Neuronal stem cell (in vitro differentiated cells): ENCODE data around the gene TMCC3.

Source experiments
- DNase-seq: peaks from one replicate; pipeline ENCODE4 v3.0.0-alpha.2; 2013; ENCODE audit warnings: low spot score
- H2AFZ ChIP-seq: one replicate; pipeline ENCODE4 v1.6.1; 2013; ENCODE audit warnings: mild to moderate bottlenecking, low read length, inconsistent platforms
- H2AK5ac ChIP-seq: 2 replicates; pipeline ENCODE4 v1.6.1; 2013; ENCODE audit warnings: low read depth, mild to moderate bottlenecking, inconsistent platforms, low read length, moderate library complexity, mixed read lengths
- H2BK120ac ChIP-seq: 2 replicates; pipeline ENCODE4 v1.6.1; 2013; ENCODE audit warnings: low read depth, mild to moderate bottlenecking, inconsistent platforms, low read length, moderate library complexity, mixed read lengths
- H2BK12ac ChIP-seq: one replicate; pipeline ENCODE4 v1.6.1; 2013; ENCODE audit warnings: low read length, inconsistent platforms
- H2BK15ac ChIP-seq: 2 replicates; pipeline ENCODE4 v1.6.1; 2013; ENCODE audit warnings: mild to moderate bottlenecking, low read length, inconsistent platforms, mixed read lengths
- H2BK5ac ChIP-seq: one replicate; pipeline ENCODE4 v1.6.1; 2013; ENCODE audit warnings: inconsistent platforms, mild to moderate bottlenecking, low read length, moderate library complexity
- H3K14ac ChIP-seq: one replicate; pipeline ENCODE4 v1.6.1; 2013; ENCODE audit warnings: low read length, inconsistent platforms
- H3K18ac ChIP-seq: 2 replicates; pipeline ENCODE4 v1.6.1; 2013; ENCODE audit warnings: low read length, inconsistent platforms
- H3K23ac ChIP-seq: 2 replicates; pipeline ENCODE4 v1.6.1; 2013; ENCODE audit warnings: low read depth, mild to moderate bottlenecking, mixed read lengths, low read length, inconsistent platforms; ENCODE audit not compliant: poor library complexity
- H3K27ac ChIP-seq: replicated peaks from 3 replicates; pipeline ENCODE4 v1.5.1; 2013; ENCODE audit warnings: low read length, inconsistent platforms
- H3K27me3 ChIP-seq, 3 experiments: 2 replicates each; pipeline ENCODE4 v1.6.1; 2013; ENCODE audit warnings: low read length in 3 of 3, mild to moderate bottlenecking in 2 of 3, inconsistent platforms in 1 of 3, low read depth in 1 of 3, mixed read lengths in 1 of 3, moderate library complexity in 1 of 3; ENCODE audit not compliant: control insufficient read depth in 3 of 3, insufficient read depth in 3 of 3
- H3K36me3 ChIP-seq, 2 donors: replicated peaks in 1 of 2; 2 replicates each; pipeline ENCODE4 v1.6.1; 2013; ENCODE audit warnings: low read length in 2 of 2; ENCODE audit not compliant: control insufficient read depth in 2 of 2, insufficient read depth in 2 of 2
- H3K4ac ChIP-seq: 2 replicates; pipeline ENCODE4 v1.6.1; 2013; ENCODE audit warnings: inconsistent platforms, mild to moderate bottlenecking, low read length, moderate library complexity
- H3K4me1 ChIP-seq, 2 donors: 1 replicate in 1 of 2; 2 replicates in 1 of 2; pipeline ENCODE4 v1.6.1; 2013; ENCODE audit warnings: low read length in 2 of 2, low read depth in 1 of 2; ENCODE audit not compliant: control insufficient read depth in 2 of 2, insufficient read depth in 1 of 2
- H3K4me2 ChIP-seq: one replicate; pipeline ENCODE4 v1.6.1; 2013; ENCODE audit warnings: mild to moderate bottlenecking, low read length, inconsistent platforms; ENCODE audit not compliant: insufficient read depth, poor library complexity, severe bottlenecking
- H3K4me3 ChIP-seq, 2 donors: 2 replicates each; pipeline ENCODE4 v1.5.1; 2013; ENCODE audit warnings: low read length in 2 of 2, mild to moderate bottlenecking in 2 of 2, inconsistent platforms in 1 of 2, moderate library complexity in 1 of 2
- H3K79me1 ChIP-seq: one replicate; pipeline ENCODE4 v1.6.1; 2013; ENCODE audit warnings: low read depth, mild to moderate bottlenecking, inconsistent platforms, low read length, moderate library complexity
- H3K9ac ChIP-seq: one replicate; pipeline ENCODE4 v1.6.1; 2013; ENCODE audit warnings: mild to moderate bottlenecking, low read depth, low read length, inconsistent platforms; ENCODE audit not compliant: poor library complexity
- H3K9me3 ChIP-seq, 2 donors: replicated peaks in 1 of 2; 2 replicates each; pipeline versions ENCODE3 to v1.6.1; 2013; ENCODE audit warnings: low read length in 2 of 2, mild to moderate bottlenecking in 2 of 2, inconsistent platforms in 1 of 2, low read depth in 1 of 2, mixed read lengths in 1 of 2, moderate library complexity in 1 of 2; ENCODE audit not compliant: control insufficient read depth in 2 of 2, insufficient read depth in 1 of 2
- H4K8ac ChIP-seq: one replicate; pipeline ENCODE4 v1.6.1; 2013; ENCODE audit warnings: low read depth, mild to moderate bottlenecking, inconsistent platforms, low read length, moderate library complexity
- H4K91ac ChIP-seq: one replicate; pipeline ENCODE4 v1.6.1; 2013; ENCODE audit warnings: low read length, low read depth, mild to moderate bottlenecking, inconsistent platforms; ENCODE audit not compliant: poor library complexity
- WGBS, 2 donors: extraction: QIAGEN DNeasy Blood & Tissue Kit; methylation state at CpG; one replicate each; pipeline ENCODE4 v1.1.7; 2013; ENCODE audit warnings: missing lambda C conversion rate in 2 of 2, mixed read lengths in 1 of 2; ENCODE audit not compliant: insufficient read length in 2 of 2, insufficient replicate concordance in 1 of 2; ENCODE audit errors: extremely low coverage in 2 of 2; 5-methylcytosine and 5-hydroxymethylcytosine counted together

TMCC3 gene

GRCh38 chr12:94649349-94650142 lies 811 bp downstream of the TMCC3 start:
- Histone ChIP-seq H3K27ac (peak overlapping the region; percentile 20), H3K9me3 (no peaks in the 10 kb centered on the region), H2AFZ (peak overlapping the region; percentile 91), H3K4me3 (peak overlapping the region; percentile 43 to 97), H2AK5ac (peak overlapping the region; percentile 32), H3K27me3 (peaks cover 0 to 55% (median 0%) of the 10 kb centered on the region in 3 experiments), H3K23ac (peak overlapping the region; percentile 85), H3K36me3 (no peaks in the 10 kb centered on the region), H3K4me2 (peak overlapping the region; percentile 78), H4K8ac (no peak overlapping the region), H4K91ac (no peak overlapping the region), H2BK15ac (peak overlapping the region; percentile 89), H2BK5ac (peak overlapping the region; percentile 75), H3K18ac (peak overlapping the region; percentile 98), H3K4ac (no peak overlapping the region), H2BK12ac (peak overlapping the region; percentile 73), H3K14ac (peak overlapping the region; percentile 82), H3K9ac (peak overlapping the region; percentile 91), H3K79me1 (peaks cover 5% of the 10 kb centered on the region), H3K4me1 (no peaks in the 10 kb centered on the region), H2BK120ac (peak overlapping the region; percentile 72)
- whole genome bisulfite sequencing, 2 donors, result no CpG with 5 or more reads among the region's 72 CpGs
- peak; percentile 29 for DNase-seq

DNA sequence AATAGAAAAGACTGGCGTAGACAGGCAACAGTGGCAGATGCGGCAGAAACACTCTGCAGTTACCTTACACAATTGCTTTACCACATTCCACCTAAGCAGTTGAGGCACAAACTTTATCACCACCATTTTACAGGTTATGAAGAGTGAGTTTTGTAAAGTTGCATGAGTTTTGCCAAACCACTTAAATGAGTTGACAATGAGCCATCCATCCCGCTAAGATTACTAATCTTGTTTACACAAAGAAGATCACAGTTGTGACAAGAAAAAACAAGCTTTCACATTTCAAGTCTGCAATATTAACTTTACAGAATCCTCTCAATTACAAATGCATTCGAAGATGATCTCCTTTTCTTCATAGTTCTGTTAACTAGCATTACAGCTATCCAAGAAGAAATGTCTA lies 1.8 kb downstream of the TMCC3 start:
- H3K9ac ChIP-seq, result no peak overlapping the region
- peaks cover 5% of the 10 kb centered on the region for H3K79me1 ChIP-seq
- H3K9me3 ChIP-seq, result no peaks in the 10 kb centered on the region
- no peak overlapping the region for H3K18ac ChIP-seq
- H3K27me3 ChIP-seq, result peaks cover 0 to 57% (median 0%) of the 10 kb centered on the region in 3 experiments
- H3K23ac ChIP-seq, result no peak overlapping the region
- no peak overlapping the region for H2BK120ac ChIP-seq
- H4K8ac ChIP-seq, result no peak overlapping the region
- no peak overlapping the region for H4K91ac ChIP-seq
- no peak overlapping the region for H3K4me3 ChIP-seq
- no peak overlapping the region for H2AFZ ChIP-seq
- H2BK5ac ChIP-seq, result no peak overlapping the region
- H3K36me3 ChIP-seq, result no peaks in the 10 kb centered on the region
- H3K14ac ChIP-seq, result no peak overlapping the region
- no peak overlapping the region for H2AK5ac ChIP-seq
- no peak overlapping the region for H2BK12ac ChIP-seq
- H2BK15ac ChIP-seq, result no peak overlapping the region
- WGBS, 2 donors, result no CpG with 5 or more reads among the region's 4 CpGs
- no peak for DNase-seq
- H3K4me2 ChIP-seq, result no peak overlapping the region
- no peak overlapping the region for H3K4ac ChIP-seq
- no peaks in the 10 kb centered on the region for H3K4me1 ChIP-seq
- no peak overlapping the region for H3K27ac ChIP-seq

GRCh38 chr12:94644141-94644979 lies 6.0 kb downstream of the TMCC3 start:
- Histone ChIP-seq H3K27ac (no peak overlapping the region), H3K4me2 (no peak overlapping the region), H3K36me3 (no peaks in the 10 kb centered on the region), H3K79me1 (no peaks in the 10 kb centered on the region), H3K9ac (no peak overlapping the region), H2BK5ac (no peak overlapping the region), H2BK15ac (no peak overlapping the region), H3K18ac (no peak overlapping the region), H3K27me3 (peaks cover 0 to 31% (median 0%) of the 10 kb centered on the region in 3 experiments), H3K4me3 (no peak overlapping the region), H3K4ac (no peak overlapping the region), H2AFZ (no peak overlapping the region), H3K14ac (no peak overlapping the region), H3K9me3 (no peaks in the 10 kb centered on the region), H2BK12ac (no peak overlapping the region), H2AK5ac (no peak overlapping the region), H2BK120ac (no peak overlapping the region), H4K91ac (no peak overlapping the region), H4K8ac (no peak overlapping the region), H3K4me1 (no peaks in the 10 kb centered on the region), H3K23ac (no peak overlapping the region)
- no CpG with 5 or more reads among the region's 14 CpGs for WGBS, 2 donors
- no peak for DNase-seq

DNA sequence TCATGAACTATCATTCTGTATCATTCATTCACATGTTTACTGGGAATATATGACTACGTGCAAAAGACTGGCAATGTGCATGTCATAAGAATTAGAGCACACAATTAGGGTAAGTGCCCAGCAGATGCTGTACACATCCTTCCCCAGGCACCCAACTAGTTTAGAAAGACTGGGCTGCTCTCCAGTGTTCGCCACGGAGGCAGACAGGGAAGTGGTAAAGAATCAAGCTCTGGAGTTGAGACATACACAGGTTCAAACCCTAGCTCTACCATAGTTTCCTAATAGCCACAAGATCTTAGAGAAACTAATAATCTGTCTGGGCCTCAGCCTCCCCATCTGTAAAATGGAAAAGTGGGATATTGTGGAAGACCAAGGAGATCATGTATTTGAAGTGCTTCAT lies 6.8 kb downstream of the TMCC3 start:
- no CpG with 5 or more reads among the region's 3 CpGs for WGBS, 2 donors
- Histone ChIP-seq H4K91ac (no peak overlapping the region), H3K27ac (no peak overlapping the region)

More for the DNA sequence above, 6.8 kb downstream of the TMCC3 start:
- H3K4me3 ChIP-seq, result no peak overlapping the region
- H3K14ac ChIP-seq, result no peak overlapping the region
- H2BK120ac ChIP-seq, result no peak overlapping the region
- H3K27me3 ChIP-seq, result peaks cover 0 to 23% (median 0%) of the 10 kb centered on the region in 3 experiments
- no peak overlapping the region for H3K18ac ChIP-seq
- no peaks in the 10 kb centered on the region for H3K9me3 ChIP-seq
- H2BK15ac ChIP-seq, result no peak overlapping the region
- no peak overlapping the region for H4K8ac ChIP-seq
- no peak overlapping the region for H3K4me2 ChIP-seq
- H2BK5ac ChIP-seq, result no peak overlapping the region
- H2AK5ac ChIP-seq, result no peak overlapping the region
- no peak overlapping the region for H2BK12ac ChIP-seq
- DNase-seq, result no peak
- H2AFZ ChIP-seq, result no peak overlapping the region
- H3K4me1 ChIP-seq, result no peaks in the 10 kb centered on the region
- no peak overlapping the region for H3K4ac ChIP-seq
- no peak overlapping the region for H3K23ac ChIP-seq
- H3K9ac ChIP-seq, result no peak overlapping the region
- no peaks in the 10 kb centered on the region for H3K79me1 ChIP-seq
- no peaks in the 10 kb centered on the region for H3K36me3 ChIP-seq
